ENCODE measurements around the gene IGDCC3. TPM values are rescaled to one million over a fixed set of nuclear protein-coding genes. Genes with fewer than 3 reads are reported as not detected.

The IGDCC3 gene
- total and polyA plus RNA-seq, 2 of the 8 experiments (the other 6 are each of a cell fraction or from before 2014, with no cell fraction given): 26.8 to 45.7 TPM

GRCh38 chr15:65412556-65412955, 34.8 kb upstream of the IGDCC3 start (continued):
- TF ChIP-seq CBX5 (IDR thresholded peaks at IDR 0.05; ENCODE audit: low read depth, low read length) (no peak), EZH2 (IDR thresholded peaks at IDR 0.05; ENCODE audit: low read depth, low read length, severe bottlenecking) (no peak), CTCF (IDR thresholded peaks at IDR 0.05; ENCODE audit: control extremely low read depth in 1 of 3, insufficient read depth in 1 of 3, low read depth in 1 of 3, low read length in 3 of 3) (no peak), RNF2 (IDR thresholded peaks at IDR 0.05; ENCODE audit: borderline replicate concordance, low read depth, low read length, missing control alignments, poor library complexity, severe bottlenecking) (no peak)

All from H1 (cell line).